ENCODE data around the gene BNIP3.

GRCh38 chr10:131993275-131993674 is 11.6 kb upstream of the BNIP3 start:
- TF ChIP-seq ZNF274 (IDR thresholded peaks at IDR 0.05; ENCODE audit: low read depth, low read length) (no peak), YY1 (IDR thresholded peaks at IDR 0.05; ENCODE audit: insufficient read depth, insufficient read length) (no peak), SUZ12 (IDR thresholded peaks at IDR 0.05; ENCODE audit: extremely low read depth, insufficient read depth, insufficient read length) (no peak)
